Muscle layer of colon (tissue), 2 donors: ENCODE results near the gene GIPR.
"Not testable (repeated sequence)": the region's sequence is repeated elsewhere in the genome, so short reads cannot be mapped to it uniquely, and the experiment has no call there.

Experiments used
- H3K27ac ChIP-seq: one replicate; pipeline ENCODE4 v1.7.0; 2013; ENCODE audit warnings: low read depth, mild to moderate bottlenecking, low read length, moderate library complexity
- H3K27me3 ChIP-seq, 2 donors: one replicate each; pipeline ENCODE4 v1.7.0; 2013; ENCODE audit warnings: low read length in 2 of 2, mild to moderate bottlenecking in 2 of 2; ENCODE audit not compliant: insufficient read depth in 2 of 2, control insufficient read depth in 1 of 2
- H3K36me3 ChIP-seq: one replicate; pipeline ENCODE4 v1.7.0; 2013; ENCODE audit warnings: mild to moderate bottlenecking, low read length; ENCODE audit not compliant: insufficient read depth
- H3K4me1 ChIP-seq: one replicate; pipeline ENCODE4 v1.7.0; 2013; ENCODE audit warnings: mild to moderate bottlenecking, low read length; ENCODE audit not compliant: insufficient read depth
- H3K4me3 ChIP-seq, 2 donors: one replicate each; pipeline ENCODE4 v1.7.0; 2013; ENCODE audit warnings: low read length in 2 of 2, low read depth in 1 of 2, mild to moderate bottlenecking in 1 of 2, moderate library complexity in 1 of 2
- H3K9ac ChIP-seq: one replicate; pipeline ENCODE4 v1.7.0; 2013; ENCODE audit warnings: low read length
- H3K9me3 ChIP-seq: one replicate; pipeline ENCODE4 v1.7.0; 2013; ENCODE audit warnings: mild to moderate bottlenecking, low read length
- donor health status: abdominal sarcoma.
- donor health status: Adenocarcinoma of cecum.

GIPR gene

GRCh38 chr19:45676851-45677263 is 8.8 kb downstream of the GIPR start:
- Histone ChIP-seq H3K9me3 (no peaks in the 10 kb centered on the region), H3K36me3 (no peaks in the 10 kb centered on the region), H3K4me1 (peaks cover 10% of the 10 kb centered on the region), H3K27ac (no peak overlapping the region), H3K4me3 (no peak overlapping the region), H3K9ac (no peak overlapping the region), H3K27me3 (peaks cover 23 to 49% of the 10 kb centered on the region in 2 donors)

DNA sequence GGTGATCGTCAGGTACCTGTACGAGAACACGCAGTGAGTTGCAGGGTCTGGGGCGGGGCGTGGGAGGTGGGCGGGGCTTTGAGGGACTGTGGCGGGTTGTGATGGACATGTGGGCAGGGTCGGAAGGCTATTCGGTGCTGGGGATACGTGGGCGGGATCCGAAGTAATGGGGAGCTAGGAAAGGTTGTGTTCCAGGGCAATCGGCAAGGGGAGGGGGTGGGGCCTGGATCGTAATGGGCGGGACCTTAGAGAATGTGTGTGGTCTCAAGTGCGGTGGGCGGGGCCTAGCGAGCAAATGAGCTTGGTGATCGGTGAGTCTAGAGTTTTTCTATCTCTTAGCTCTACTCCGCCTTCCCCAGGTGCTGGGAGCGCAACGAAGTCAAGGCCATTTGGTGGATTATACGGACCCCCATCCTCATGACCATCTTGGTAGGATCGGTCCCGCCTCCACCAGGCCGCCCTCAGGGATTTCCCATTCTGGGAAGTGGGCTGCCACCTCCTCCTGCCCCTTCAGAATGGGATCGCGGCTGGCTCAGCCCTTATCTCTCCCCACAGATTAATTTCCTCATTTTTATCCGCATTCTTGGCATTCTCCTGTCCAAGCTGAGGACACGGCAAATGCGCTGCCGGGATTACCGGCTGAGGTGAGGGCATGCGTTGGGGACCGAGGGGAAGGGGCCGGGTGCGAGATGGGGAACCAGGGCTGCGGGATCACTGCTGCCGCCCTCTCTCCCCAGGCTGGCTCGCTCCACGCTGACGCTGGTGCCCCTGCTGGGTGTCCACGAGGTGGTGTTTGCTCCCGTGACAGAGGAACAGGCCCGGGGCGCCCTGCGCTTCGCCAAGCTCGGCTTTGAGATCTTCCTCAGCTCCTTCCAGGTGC is 9.6 kb downstream of the GIPR start:
- no peak overlapping the region for H3K9ac ChIP-seq
- peaks cover 10% of the 10 kb centered on the region for H3K4me1 ChIP-seq
- peak overlapping the region in 1 of 2 donors; percentile 9 for H3K4me3 ChIP-seq
- no peaks in the 10 kb centered on the region for H3K36me3 ChIP-seq
- no peak overlapping the region for H3K27ac ChIP-seq
- H3K27me3 ChIP-seq: peaks cover 23 to 42% of the 10 kb centered on the region in 2 donors
- no peaks in the 10 kb centered on the region for H3K9me3 ChIP-seq

GRCh38 chr19:45681391-45682015 is 13.5 kb downstream of the GIPR start:
- Histone ChIP-seq H3K36me3 (peaks cover 13% of the 10 kb centered on the region), H3K27ac (peak overlapping the region; percentile 21), H3K9ac (no peak overlapping the region), H3K4me3 (peak overlapping the region; percentile 43 to 52), H3K27me3 (peaks cover 23 to 37% of the 10 kb centered on the region in 2 donors), H3K9me3 (no peaks in the 10 kb centered on the region), H3K4me1 (peaks cover 10% of the 10 kb centered on the region)

DNA sequence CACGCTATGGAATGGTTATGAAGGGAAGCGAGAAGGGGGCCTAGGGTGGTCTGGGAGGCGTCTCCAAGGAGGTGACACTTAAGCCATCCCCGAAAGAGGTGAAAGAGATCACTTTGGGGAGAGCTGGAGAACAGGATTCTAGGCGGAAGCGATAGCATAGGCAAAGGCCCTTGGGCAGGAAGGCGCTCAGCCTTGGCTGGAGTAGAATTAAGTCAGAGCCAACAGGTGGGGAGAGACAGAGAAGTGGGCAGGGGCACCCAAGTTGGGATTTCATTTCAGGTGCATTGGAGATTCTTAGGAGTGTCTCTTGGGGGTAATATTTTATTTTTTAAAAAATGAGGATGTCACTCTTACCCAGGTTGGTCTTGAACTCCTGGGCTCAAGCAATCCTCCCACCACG is 14.1 kb downstream of the GIPR start:
- no peaks in the 10 kb centered on the region for H3K9me3 ChIP-seq
- peaks cover 10% of the 10 kb centered on the region for H3K4me1 ChIP-seq
- H3K4me3 ChIP-seq: peak overlapping the region in 1 of 2 donors; percentile 43
- no peak overlapping the region for H3K9ac ChIP-seq
- H3K27me3 ChIP-seq: peaks cover 18 to 31% of the 10 kb centered on the region in 2 donors
- no peak overlapping the region for H3K27ac ChIP-seq
- peaks cover 16% of the 10 kb centered on the region for H3K36me3 ChIP-seq

DNA sequence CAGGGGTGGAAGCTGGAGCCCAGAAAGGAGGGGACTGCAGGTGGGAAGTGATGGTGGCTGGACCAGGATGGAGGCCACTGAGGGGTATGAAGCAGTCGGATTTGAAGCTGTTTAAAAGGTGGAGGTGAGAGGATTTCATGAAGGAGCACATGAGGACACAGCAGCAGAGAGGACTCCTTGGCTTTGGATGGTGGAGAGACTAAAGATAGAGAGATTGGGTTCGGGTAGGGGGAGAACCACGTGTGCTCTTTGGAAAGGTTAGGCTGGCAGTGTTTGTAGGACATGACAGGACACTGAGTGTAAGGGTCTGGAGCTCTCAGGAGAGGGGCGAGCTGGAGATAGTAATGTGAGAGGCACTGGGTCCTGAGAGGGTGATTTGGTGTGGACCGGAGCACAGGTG is 14.9 kb downstream of the GIPR start:
- peaks cover 11 to 23% of the 10 kb centered on the region in 2 donors for H3K27me3 ChIP-seq
- H3K9ac ChIP-seq: no peak overlapping the region
- H3K36me3 ChIP-seq: peaks cover 24% of the 10 kb centered on the region
- no peak overlapping the region for H3K27ac ChIP-seq
- H3K9me3 ChIP-seq: no peaks in the 10 kb centered on the region
- H3K4me3 ChIP-seq: no peak overlapping the region
- H3K4me1 ChIP-seq: peaks cover 3% of the 10 kb centered on the region

DNA sequence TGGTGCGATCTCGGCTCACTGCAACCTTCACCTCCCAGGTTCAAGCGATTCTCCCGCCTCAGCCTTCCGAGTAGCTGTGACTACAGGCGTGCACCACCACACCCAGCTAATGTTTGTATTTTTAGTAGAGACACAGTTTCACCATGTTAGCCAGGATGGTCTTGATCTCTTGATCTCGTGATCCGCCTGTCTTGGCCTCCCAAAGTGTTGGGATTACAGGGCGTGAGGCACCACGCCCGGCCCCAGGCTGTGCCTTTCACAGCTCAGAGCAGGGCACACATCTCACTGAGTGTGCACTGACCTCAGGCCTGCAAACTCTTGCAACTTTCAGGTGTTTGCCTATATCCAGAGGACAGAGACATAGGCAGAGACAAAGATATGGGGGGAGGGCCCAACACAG is 17.0 kb downstream of the GIPR start:
- not testable (repeated sequence) for H3K4me1 ChIP-seq, H3K27me3 ChIP-seq, H3K27ac ChIP-seq, H3K4me3 ChIP-seq, H3K9me3 ChIP-seq, H3K9ac ChIP-seq
- H3K36me3 ChIP-seq: peaks cover 30% of the 10 kb centered on the region

GRCh38 chr19:45687599-45687998 is 19.6 kb downstream of the GIPR start:
- no peaks in the 10 kb centered on the region for H3K9me3 ChIP-seq
- no peak overlapping the region for H3K9ac ChIP-seq
- H3K27ac ChIP-seq: no peak overlapping the region
- no peak overlapping the region for H3K4me3 ChIP-seq
- no peaks in the 10 kb centered on the region for H3K27me3 ChIP-seq
- peaks cover 30% of the 10 kb centered on the region for H3K36me3 ChIP-seq
- H3K4me1 ChIP-seq: peaks cover 8% of the 10 kb centered on the region

DNA sequence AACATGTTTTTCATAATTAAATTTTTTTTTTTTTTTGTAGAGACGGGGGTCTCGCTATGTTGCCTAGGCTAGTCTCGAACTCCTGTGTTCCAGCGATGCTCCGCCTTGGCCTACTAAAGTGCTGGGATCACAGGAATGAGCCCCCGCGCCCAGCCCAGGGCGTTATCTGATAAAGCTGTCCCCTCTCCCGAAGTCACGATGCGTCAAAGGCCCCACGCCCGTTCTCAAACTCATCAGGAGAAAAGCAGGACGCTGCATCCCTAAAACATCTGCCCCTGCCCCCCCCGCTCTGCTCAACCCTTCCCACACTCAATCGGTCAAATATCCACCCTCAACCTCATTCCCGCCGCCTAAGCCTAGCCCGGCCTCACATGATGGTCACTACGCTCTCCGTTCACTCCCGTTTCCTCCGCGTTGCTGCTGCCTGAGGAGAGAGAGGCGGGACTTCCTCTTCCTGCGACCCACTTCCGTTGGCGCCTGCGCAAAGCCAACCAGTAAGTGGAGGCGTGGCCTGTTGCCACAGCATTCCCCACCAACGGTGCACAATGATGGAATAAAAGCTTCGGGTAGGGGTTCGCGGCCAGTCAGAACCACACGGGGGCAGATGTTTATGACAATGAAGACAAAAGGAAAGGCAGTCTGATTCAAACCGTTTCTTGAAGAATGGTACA is 23.6 kb downstream of the GIPR start, which contains the start of gene SNRPD2:
TSS of gene SNRPD2 (minus strand) at position 438 of the 671 bp plus-strand sequence. CDS start at position 373, 65 bp downstream.
- H3K9me3 ChIP-seq: no peaks in the 10 kb centered on the region
- peak within 1 kb of the TSS; percentile 79 for H3K9ac ChIP-seq
- peak within 1 kb of the TSS; percentile 82 to 83 for H3K4me3 ChIP-seq
- peak within 1 kb of the TSS; percentile 91 for H3K27ac ChIP-seq
- H3K4me1 ChIP-seq: peaks cover 13% of the 10 kb centered on the region
- H3K27me3 ChIP-seq: no peaks in the 10 kb centered on the region
- H3K36me3 ChIP-seq: peaks cover 18% of the 10 kb centered on the region

GRCh38 chr19:45692187-45693105 is 24.4 kb downstream of the GIPR start, which contains the start of gene QPCTL:
QPCTL (plus strand) TSS chr19:45692666; CDS start chr19:45692704, 38 bp downstream.
- Histone ChIP-seq H3K4me1 (peaks cover 13% of the 10 kb centered on the region), H3K9me3 (no peaks in the 10 kb centered on the region), H3K36me3 (peaks cover 11% of the 10 kb centered on the region), H3K27me3 (no peaks in the 10 kb centered on the region), H3K9ac (peak within 1 kb of the TSS; percentile 79), H3K4me3 (peak within 1 kb of the TSS; percentile 82 to 83), H3K27ac (peak within 1 kb of the TSS; percentile 91)

GRCh38 chr19:45693106-45693788 is 25.2 kb downstream of the GIPR start:
- Histone ChIP-seq H3K9ac (peak overlapping the region; percentile 72), H3K4me3 (peak overlapping the region; percentile 82 to 83), H3K27ac (peak overlapping the region; percentile 91), H3K36me3 (peaks cover 3% of the 10 kb centered on the region), H3K9me3 (no peaks in the 10 kb centered on the region), H3K27me3 (no peaks in the 10 kb centered on the region), H3K4me1 (peaks cover 13% of the 10 kb centered on the region)
